Adrenal gland (tissue), 5 donors: ENCODE measurements around the gene CUX1.

Source experiments
- CTCF ChIP-seq, 6 experiments: fragments of 450-650 bp in 4 of 6; fragments of 200-600 bp in 2 of 6; sonication (generic) in 1 of 6; IDR thresholded peaks; 1 replicate in 5 of 6; 2 replicates in 1 of 6; pipeline versions ENCODE4 v1.5.1 to v1.8.0; 2016 to 2021; ENCODE audit warnings: antibody characterized with exemption in 6 of 6, mild to moderate bottlenecking in 2 of 6, moderate library complexity in 1 of 6
- POLR2A ChIP-seq, 2 donors: fragments of 450-650 bp; IDR thresholded peaks; one replicate each; pipeline ENCODE4 v1.6.1; 2017; ENCODE audit warnings: antibody characterized with exemption in 2 of 2, mild to moderate bottlenecking in 2 of 2, moderate library complexity in 1 of 2
- donor health status: DM: no; HTN: no; CAD: no.

- TF ChIP-seq CTCF (IDR thresholded peaks at IDR 0.05) (no peak), POLR2A (IDR thresholded peaks at IDR 0.05) (no peak)
These were observed 503.4 kb downstream of the CUX1 start for GRCh38 chr7:102320601-102321350.
